Spleen (tissue), 11 donors: ENCODE data around the gene SCML2. TPM values are rescaled to one million over a fixed set of nuclear protein-coding genes. Genes with fewer than 3 reads are reported as not detected.
"Not testable (repeated sequence)": the region's sequence is repeated elsewhere in the genome, so short reads cannot be mapped to it uniquely, and the experiment has no call there.

ENCODE experiments used
- DNase-seq: peaks from one replicate; pipeline ENCODE4 v3.0.0-alpha.2; 2020
- H3K27ac ChIP-seq, 8 donors: fragments of 200-600 bp; sonication (generic) in 7 of 8; 1 replicate in 4 of 8; 2 replicates in 4 of 8; pipeline versions ENCODE4 v1.5.0 to v1.8.0; 2016 to 2021; ENCODE audit warnings: inconsistent platforms in 4 of 8, mild to moderate bottlenecking in 4 of 8, moderate library complexity in 1 of 8
- H3K27me3 ChIP-seq, 7 donors: fragments of 200-600 bp; sonication (generic) in 6 of 7; replicated peaks in 1 of 7; 1 replicate in 4 of 7; 2 replicates in 3 of 7; pipeline versions ENCODE4 v1.5.0 to v1.8.0; 2016 to 2021; ENCODE audit warnings: inconsistent platforms in 3 of 7, mild to moderate bottlenecking in 1 of 7
- H3K36me3 ChIP-seq, 6 donors: fragments of 200-600 bp; sonication (generic) in 5 of 6; 1 replicate in 4 of 6; 2 replicates in 2 of 6; pipeline versions ENCODE4 v1.5.0 to v1.8.0; 2016 to 2021; ENCODE audit warnings: inconsistent platforms in 2 of 6
- H3K4me1 ChIP-seq, 6 donors: fragments of 200-600 bp; sonication (generic) in 5 of 6; 1 replicate in 3 of 6; 2 replicates in 3 of 6; pipeline versions ENCODE4 v1.5.0 to v1.8.0; 2016 to 2021; ENCODE audit warnings: inconsistent platforms in 3 of 6
- H3K4me3 ChIP-seq, 8 donors: fragments of 200-600 bp; sonication (generic) in 7 of 8; 1 replicate in 4 of 8; 2 replicates in 4 of 8; pipeline versions ENCODE4 v1.5.0 to v1.8.0; 2016 to 2021; ENCODE audit warnings: inconsistent platforms in 4 of 8, mild to moderate bottlenecking in 4 of 8, moderate library complexity in 2 of 8
- H3K9me3 ChIP-seq, 8 donors: fragments of 200-600 bp; sonication (generic) in 7 of 8; 1 replicate in 4 of 8; 2 replicates in 4 of 8; pipeline versions ENCODE4 v1.5.0 to v1.8.0; 2016 to 2021; ENCODE audit warnings: inconsistent platforms in 4 of 8
- CTCF ChIP-seq, 11 experiments: fragments of 200-600 bp in 7 of 11; fragments of 450-650 bp in 4 of 11; sonication (generic) in 4 of 11; IDR thresholded peaks in 8 of 11; conservative IDR thresholded peaks in 3 of 11; 1 replicate in 7 of 11; 2 replicates in 4 of 11; pipeline versions ENCODE4 v1.4.0 to v1.8.0; 2016 to 2021; ENCODE audit warnings: antibody characterized with exemption in 11 of 11, inconsistent platforms in 4 of 11, mild to moderate bottlenecking in 1 of 11
- POLR2A ChIP-seq, 3 donors: fragments of 450-650 bp; IDR thresholded peaks; one replicate each; pipeline ENCODE4 v1.5.1; 2017; ENCODE audit warnings: antibody characterized with exemption in 3 of 3, mild to moderate bottlenecking in 1 of 3
- POLR2AphosphoS5 ChIP-seq, 3 donors: sonication (generic); formaldehyde crosslinking; IDR thresholded peaks; one replicate each; pipeline ENCODE4 v1.5.1; 2017; ENCODE audit warnings: antibody characterized with exemption in 3 of 3
- WGBS, 5 donors: extraction: QIAGEN DNeasy Blood & Tissue Kit in 3 of 5; methylation state at CpG; one replicate each; pipeline versions ENCODE4 v1.1.5 to v1.1.7; 2013 to 2018; 5-methylcytosine and 5-hydroxymethylcytosine counted together
- intact Hi-C: fragments of 100-400 bp; cut with DNase I; formaldehyde crosslinking; loops from one replicate; pipeline ENCODE4 v1.15.0; 2023; ENCODE audit warnings: low total_unique reads
- polyA plus RNA-seq, 3 donors: library from polyadenylated mRNA; stranded (reverse); fragments of 200-250 nt; gene quantifications; one replicate each; pipeline ENCODE4 v1.2.1, GENCODE V29; 2013
- total RNA-seq, 7 donors: library from RNA; depleted of rRNA in 3 of 7; stranded (reverse); fragments of >200 nt in 3 of 7; fragmentation: NEBNext Ultra II Directional in 4 of 7; extraction: Animal tissue kit (Norgen Biotek cat#: 25700) in 4 of 7; gene quantifications; one replicate each; pipeline versions ENCODE4 v1.1.0 to v1.2.1, GENCODE V29; 2016 to 2021
- donor health status: healthy with polysubstance abuse.
- donor health status: DM: no; HTN: no; CAD: no; lungs with moderate emphysema.
- donor health status: DM: no; HTN: no; CAD: no.
- donor health status: Bipolar disorder and iron deficiency.
- donor health status: healthy.
- donor health status: DM: no; HTN: no; CAD: no.
- donor health status: DM: yes; HTN: yes; CAD: no.

The SCML2 gene
- total and polyA plus RNA-seq, 10 donors = 1.1 to 3.7 (median 1.7) TPM

GRCh38 chrX:18389966-18390365, 35.5 kb upstream of the SCML2 start:
- intact Hi-C loops = loop anchor here (5.0 kb wide), 1 partner anchor 942 kb away; no protein-coding TSS in a partner anchor
- no peaks in the 10 kb centered on the region for H3K36me3 ChIP-seq
- TF ChIP-seq POLR2AphosphoS5 (IDR thresholded peaks at IDR 0.05) = no peak
- H3K27ac ChIP-seq = no peak overlapping the region
- DNase-seq = no peak
- no peak overlapping the region for H3K4me3 ChIP-seq
- H3K27me3 ChIP-seq = no peaks in the 10 kb centered on the region
- H3K9me3 ChIP-seq = no peaks in the 10 kb centered on the region
- H3K4me1 ChIP-seq = no peaks in the 10 kb centered on the region
- 59 to 79% (median 65%) methylated on average over 2 to 3 of the region's 3 CpGs for WGBS, 5 donors

GRCh38 chrX:18377796-18378195, 23.3 kb upstream of the SCML2 start:
- Histone ChIP-seq H3K27ac (no peak overlapping the region), H3K27me3 (no peaks in the 10 kb centered on the region), H3K4me1 (no peaks in the 10 kb centered on the region), H3K36me3 (no peaks in the 10 kb centered on the region), H3K9me3 (no peaks in the 10 kb centered on the region), H3K4me3 (no peak overlapping the region)
- WGBS, 5 donors = 5 to 25% (median 9%) methylated on average over 6 of the region's 6 CpGs
- DNase-seq = no peak
- intact Hi-C loops = no loop called here
- TF ChIP-seq POLR2A (IDR thresholded peaks at IDR 0.05) (no peak), POLR2AphosphoS5 (IDR thresholded peaks at IDR 0.05) (no peak), CTCF (IDR thresholded peaks at IDR 0.05 in 8 of 11, conservative IDR thresholded peaks at IDR 0.05 in 3 of 11) (peak in 8 of 11 experiments; percentile 27 to 52 (median 50))

GRCh38 chrX:18375131-18375805, 20.8 kb upstream of the SCML2 start:
- WGBS, 5 donors = 82 to 96% (median 89%) methylated on average over 3 to 9 of the region's 9 CpGs
- intact Hi-C loops = not testable (repeated sequence)

GRCh38 chrX:18369096-18369495, 14.6 kb upstream of the SCML2 start:
- intact Hi-C loops, DNase-seq, H3K4me1 ChIP-seq, H3K9me3 ChIP-seq, H3K27ac ChIP-seq, H3K36me3 ChIP-seq, H3K4me3 ChIP-seq, H3K27me3 ChIP-seq: not testable (repeated sequence)
- WGBS, 5 donors = 31 to 84% (median 66%) methylated on average over 2 to 5 of the region's 5 CpGs

More at GRCh38 chrX:18375131-18375805, 20.8 kb upstream of the SCML2 start:
- not testable (repeated sequence) for H3K27me3 ChIP-seq, H3K27ac ChIP-seq, H3K9me3 ChIP-seq, H3K4me3 ChIP-seq, H3K36me3 ChIP-seq, DNase-seq, H3K4me1 ChIP-seq

GRCh38 chrX:18368402-18368801, 13.9 kb upstream of the SCML2 start:
- H3K36me3 ChIP-seq = no peaks in the 10 kb centered on the region
- H3K4me3 ChIP-seq = no peak overlapping the region
- DNase-seq = no peak
- no peaks in the 10 kb centered on the region for H3K4me1 ChIP-seq
- H3K27me3 ChIP-seq = peaks cover 0 to 4% (median 0%) of the 10 kb centered on the region in 7 donors
- no peak overlapping the region for H3K27ac ChIP-seq
- TF ChIP-seq POLR2A (IDR thresholded peaks at IDR 0.05) (no peak), CTCF (IDR thresholded peaks at IDR 0.05 in 8 of 11, conservative IDR thresholded peaks at IDR 0.05 in 3 of 11) (no peak), POLR2AphosphoS5 (IDR thresholded peaks at IDR 0.05) (no peak)
- H3K9me3 ChIP-seq = no peaks in the 10 kb centered on the region
- 61 to 96% (median 75%) methylated on average over 4 of the region's 4 CpGs for WGBS, 5 donors
- intact Hi-C loops = no loop called here
